ENCODE measurements around the gene MEGF11. TPM values are rescaled to one million over a fixed set of nuclear protein-coding genes. Genes with fewer than 3 reads are reported as not detected.

Gene MEGF11
- polyA plus RNA-seq, 2 of the 4 experiments (the other 2 are of a cell fraction): 0.25 to 0.31 TPM

GRCh38 chr15:66252685-66253417, 699 bp downstream of the MEGF11 start:
- no peaks in the 10 kb centered on the region for H3K9me3 ChIP-seq
- H3K4me1 ChIP-seq: no peaks in the 10 kb centered on the region
- peak overlapping the region; percentile 86 for H3K4me2 ChIP-seq
- TF ChIP-seq E2F6 (IDR thresholded peaks at IDR 0.05; ENCODE audit: borderline replicate concordance, low read depth) (peak; percentile 26), RNF2 (IDR thresholded peaks at IDR 0.05; ENCODE audit: borderline replicate concordance, low read depth) (peak; percentile 66; the same call in 1 of the 2 replicates), ZNF302 (CRISPR knock-in tag; IDR thresholded peaks at IDR 0.05) (no peak)
- ChIA-PET CTCF (interaction anchor here (0.6 to 4.8 kb wide), 12 partner anchors 8 to 349 kb away, joined by 3 to 29 read pairs (median 3); no protein-coding TSS in a partner anchor), POLR2A (no interaction called here)
- DNase-seq (ENCODE audit: low read depth in 1 of 2, low spot score in 1 of 2): peak; percentile 49 to 70
- peak overlapping the region; percentile 55 for H3K4me3 ChIP-seq
- under 1% methylated on average over 35 of the region's 64 CpGs for WGBS (ENCODE audit: missing lambda C conversion rate)
- FAIRE-seq: no peak
- H3K27ac ChIP-seq: peak overlapping the region; percentile 35 to 77; a peak in 4 of 6 replicates
- peak; percentile 68 to 82 for ATAC-seq

- Histone ChIP-seq H3K27ac (peak overlapping the region in 1 of 2 experiments; percentile 77; a peak in 3 of 6 replicates), H3K4me1 (no peaks in the 10 kb centered on the region), H3K4me2 (peak overlapping the region; percentile 86), H3K9me3 (no peaks in the 10 kb centered on the region), H3K4me3 (peak overlapping the region; percentile 55)
- POLR2A ChIA-PET: no interaction called here
- peak; percentile 51 to 97 for DNase-seq (ENCODE audit: low read depth in 1 of 2, low spot score in 1 of 2)
- no peak for FAIRE-seq
- ATAC-seq: peak; percentile 75 to 91
- no peak for TF ChIP-seq E2F6 (IDR thresholded peaks at IDR 0.05; ENCODE audit: borderline replicate concordance, low read depth)
- no peak for TF ChIP-seq CEBPB (IDR thresholded peaks at IDR 0.05)
- TF ChIP-seq SREBF2 (IDR thresholded peaks at IDR 0.05): no peak
- no peak for TF ChIP-seq PHF8 (IDR thresholded peaks at IDR 0.05; ENCODE audit: borderline replicate concordance, low read depth)
- peak; percentile 37 to 59; a peak in 4 of 5 replicates for TF ChIP-seq RAD21 (conservative IDR thresholded peaks at IDR 0.05 in 1 of 2, IDR thresholded peaks at IDR 0.05 in 1 of 2)
- no peak for TF ChIP-seq MAZ (IDR thresholded peaks at IDR 0.05; ENCODE audit: borderline replicate concordance, low read depth, low read length)
- no peak for TF ChIP-seq EHF (CRISPR knock-in tag; IDR thresholded peaks at IDR 0.05)
- no peak for TF ChIP-seq ZNF302 (CRISPR knock-in tag; IDR thresholded peaks at IDR 0.05)
- TF ChIP-seq ESRRA (IDR thresholded peaks at IDR 0.05; ENCODE audit: borderline replicate concordance, low read length): no peak
- TF ChIP-seq SMC3 (IDR thresholded peaks at IDR 0.05): peak; percentile 75
- no peak for TF ChIP-seq REST (IDR thresholded peaks at IDR 0.05)
- TF ChIP-seq MAX (IDR thresholded peaks at IDR 0.05): peak; percentile 43; the same call in 1 of the 2 replicates
- no peak for TF ChIP-seq HOXB13 (CRISPR knock-in tag; IDR thresholded peaks at IDR 0.05; ENCODE audit: low read depth)
- no peak for TF ChIP-seq HOXB5 (CRISPR knock-in tag; IDR thresholded peaks at IDR 0.05)
- TF ChIP-seq FOSL2 (IDR thresholded peaks at IDR 0.05): no peak
- no peak for TF ChIP-seq FOSL2 (CRISPR knock-in tag; IDR thresholded peaks at IDR 0.05)
- TF ChIP-seq ATOH8 (CRISPR knock-in tag; IDR thresholded peaks at IDR 0.05; ENCODE audit: low read depth): no peak
- peak; percentile 79 for TF ChIP-seq CTCF (IDR thresholded peaks at IDR 0.05)
- TF ChIP-seq CBX8 (IDR thresholded peaks at IDR 0.05): no peak
- CTCF ChIA-PET: interaction anchor here (0.6 to 4.8 kb wide), 20 partner anchors 9 to 350 kb away, joined by 3 to 29 read pairs (median 4); no protein-coding TSS in a partner anchor
- 32% methylated on average over 60 of the region's 72 CpGs for WGBS (ENCODE audit: missing lambda C conversion rate)
Measured at GRCh38 chr15:66251790-66252684, 1.5 kb downstream of the MEGF11 start.
